GM18508 (cell line): Measurements from ENCODE around the gene NIPBL.
"Not testable (repeated sequence)": the region's sequence is repeated elsewhere in the genome, so short reads cannot be mapped to it uniquely, and the experiment has no call there.

Source experiments
- ATAC-seq: cut with Tn5 transposase; IDR thresholded peaks from one replicate; pipeline ENCODE4 v1.9.1; 2021; ENCODE audit warnings: moderate number of reproducible peaks; ENCODE audit not compliant: insufficient read depth, unreplicated experiment

Gene NIPBL, protein sequence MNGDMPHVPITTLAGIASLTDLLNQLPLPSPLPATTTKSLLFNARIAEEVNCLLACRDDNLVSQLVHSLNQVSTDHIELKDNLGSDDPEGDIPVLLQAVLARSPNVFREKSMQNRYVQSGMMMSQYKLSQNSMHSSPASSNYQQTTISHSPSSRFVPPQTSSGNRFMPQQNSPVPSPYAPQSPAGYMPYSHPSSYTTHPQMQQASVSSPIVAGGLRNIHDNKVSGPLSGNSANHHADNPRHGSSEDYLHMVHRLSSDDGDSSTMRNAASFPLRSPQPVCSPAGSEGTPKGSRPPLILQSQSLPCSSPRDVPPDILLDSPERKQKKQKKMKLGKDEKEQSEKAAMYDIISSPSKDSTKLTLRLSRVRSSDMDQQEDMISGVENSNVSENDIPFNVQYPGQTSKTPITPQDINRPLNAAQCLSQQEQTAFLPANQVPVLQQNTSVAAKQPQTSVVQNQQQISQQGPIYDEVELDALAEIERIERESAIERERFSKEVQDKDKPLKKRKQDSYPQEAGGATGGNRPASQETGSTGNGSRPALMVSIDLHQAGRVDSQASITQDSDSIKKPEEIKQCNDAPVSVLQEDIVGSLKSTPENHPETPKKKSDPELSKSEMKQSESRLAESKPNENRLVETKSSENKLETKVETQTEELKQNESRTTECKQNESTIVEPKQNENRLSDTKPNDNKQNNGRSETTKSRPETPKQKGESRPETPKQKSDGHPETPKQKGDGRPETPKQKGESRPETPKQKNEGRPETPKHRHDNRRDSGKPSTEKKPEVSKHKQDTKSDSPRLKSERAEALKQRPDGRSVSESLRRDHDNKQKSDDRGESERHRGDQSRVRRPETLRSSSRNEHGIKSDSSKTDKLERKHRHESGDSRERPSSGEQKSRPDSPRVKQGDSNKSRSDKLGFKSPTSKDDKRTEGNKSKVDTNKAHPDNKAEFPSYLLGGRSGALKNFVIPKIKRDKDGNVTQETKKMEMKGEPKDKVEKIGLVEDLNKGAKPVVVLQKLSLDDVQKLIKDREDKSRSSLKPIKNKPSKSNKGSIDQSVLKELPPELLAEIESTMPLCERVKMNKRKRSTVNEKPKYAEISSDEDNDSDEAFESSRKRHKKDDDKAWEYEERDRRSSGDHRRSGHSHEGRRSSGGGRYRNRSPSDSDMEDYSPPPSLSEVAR (N-terminal part only)

DNA sequence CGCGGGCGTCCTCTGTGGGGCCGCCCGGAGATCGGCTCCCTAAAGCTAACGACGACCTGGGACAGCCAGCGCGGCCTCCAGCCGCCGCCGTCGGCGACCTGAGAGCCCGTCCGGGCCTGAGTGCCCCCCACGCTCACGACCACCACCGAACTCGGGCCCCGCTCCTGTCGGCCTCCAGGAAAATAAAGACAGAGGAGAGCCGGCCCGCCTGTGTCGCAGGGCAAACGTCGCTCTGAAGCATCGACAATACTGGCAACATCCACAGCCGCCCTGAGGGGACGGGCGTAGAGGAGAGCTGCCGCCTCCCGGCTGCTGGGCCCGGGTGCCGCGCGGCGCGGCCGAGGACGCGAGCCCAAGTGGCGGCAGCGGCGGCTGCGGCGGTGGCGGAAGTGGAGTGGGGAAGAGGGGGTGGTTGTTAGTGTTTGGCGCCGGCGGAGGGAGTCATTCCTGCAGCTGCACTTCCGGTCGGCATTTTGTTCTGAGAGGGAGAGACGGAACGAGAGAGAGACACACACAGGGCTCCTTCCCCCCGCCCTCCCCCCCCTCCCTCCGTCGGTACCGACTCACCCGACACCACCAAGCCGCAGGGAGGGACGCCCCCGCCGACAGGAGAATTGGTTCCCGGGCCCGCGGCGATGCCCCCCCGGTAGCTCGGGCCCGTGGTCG, at the start of gene NIPBL:
NIPBL (plus strand) TSS at position 471 of the 666 bp plus-strand sequence. CDS start 76,928 bp downstream, outside the sequence.
- peak; percentile 32 for ATAC-seq

DNA sequence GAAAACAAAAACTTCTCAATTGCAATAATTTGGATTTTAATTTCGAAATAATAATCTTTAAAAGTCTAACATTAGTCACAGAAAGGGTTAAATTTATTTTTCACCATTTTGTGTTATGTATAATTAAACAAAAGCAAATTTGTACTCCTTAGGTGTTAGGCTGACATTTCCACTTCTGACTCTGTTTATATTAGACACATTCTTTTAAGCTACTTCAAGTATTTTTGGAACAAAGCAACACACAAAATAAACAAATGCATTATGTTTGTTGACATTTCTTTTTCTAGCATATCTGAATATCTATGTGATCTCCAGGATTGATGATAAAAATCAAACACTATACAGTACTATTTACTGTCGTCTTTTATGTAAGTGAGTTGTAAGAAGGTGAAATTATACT, 44.3 kb upstream of the NIPBL start:
- no peak for ATAC-seq

DNA sequence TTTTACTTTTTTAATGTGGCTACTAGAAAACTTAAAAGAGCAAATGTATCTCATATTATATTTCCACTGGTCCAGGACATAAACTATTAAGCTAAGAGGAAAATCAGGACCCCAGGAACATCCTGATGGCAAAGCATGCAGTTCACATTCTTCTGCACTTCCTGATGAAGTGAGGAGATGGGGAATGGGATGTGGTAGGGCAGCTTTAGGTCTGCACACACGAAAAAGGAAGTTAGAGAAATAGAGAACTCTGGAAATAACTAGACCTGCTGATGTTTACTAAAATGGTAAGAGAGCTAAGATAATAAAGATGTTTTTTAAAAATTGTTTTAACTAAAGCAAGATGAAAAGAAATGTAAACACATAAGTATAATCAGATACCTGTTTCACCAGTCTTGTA, 39.7 kb upstream of the NIPBL start:
- ATAC-seq: no peak

DNA sequence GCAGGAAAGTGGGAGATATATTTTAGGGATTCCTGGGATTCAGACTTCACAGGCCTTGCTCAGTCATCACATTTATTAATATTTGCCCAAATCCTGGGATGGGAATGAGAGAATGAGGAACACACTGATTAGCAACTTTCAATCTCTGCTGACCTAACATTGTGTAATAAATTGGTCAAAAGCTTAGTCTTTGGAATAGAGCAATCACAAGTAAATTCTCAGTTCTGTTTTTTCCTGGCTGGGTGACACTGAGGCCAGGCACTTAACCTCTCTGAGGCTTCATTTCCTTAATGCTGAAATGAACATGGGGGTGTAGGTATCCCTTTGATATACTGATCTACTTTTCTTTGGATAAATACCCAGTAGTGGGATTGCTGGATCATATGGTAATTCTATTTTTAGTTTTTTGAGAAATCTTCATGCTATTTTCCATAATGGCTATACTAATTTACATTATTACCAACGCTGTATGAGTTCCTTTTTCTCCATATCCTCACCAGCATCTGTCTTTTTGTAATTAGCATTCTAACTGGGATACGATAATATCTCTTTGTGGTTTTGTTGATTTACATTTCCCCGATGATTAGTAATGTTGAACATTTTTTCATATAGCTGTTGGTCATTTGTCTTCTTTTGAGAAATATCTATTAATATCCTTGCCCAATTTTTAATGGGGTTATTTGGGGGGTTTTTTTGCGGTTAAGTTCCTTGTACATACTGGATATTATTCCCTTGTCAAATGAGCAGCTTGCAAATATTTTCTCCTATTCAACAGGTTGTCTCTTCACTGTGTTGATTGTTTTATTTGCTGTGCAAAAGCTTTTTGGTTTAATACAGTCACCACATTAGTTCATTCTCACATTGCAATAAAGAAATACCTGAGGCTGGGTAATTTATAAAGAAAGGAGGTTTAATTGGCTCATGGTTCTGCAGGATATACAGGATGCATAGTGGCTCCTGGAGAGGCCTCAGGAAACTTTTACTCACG, 36.8 kb upstream of the NIPBL start:
- ATAC-seq: no peak

DNA sequence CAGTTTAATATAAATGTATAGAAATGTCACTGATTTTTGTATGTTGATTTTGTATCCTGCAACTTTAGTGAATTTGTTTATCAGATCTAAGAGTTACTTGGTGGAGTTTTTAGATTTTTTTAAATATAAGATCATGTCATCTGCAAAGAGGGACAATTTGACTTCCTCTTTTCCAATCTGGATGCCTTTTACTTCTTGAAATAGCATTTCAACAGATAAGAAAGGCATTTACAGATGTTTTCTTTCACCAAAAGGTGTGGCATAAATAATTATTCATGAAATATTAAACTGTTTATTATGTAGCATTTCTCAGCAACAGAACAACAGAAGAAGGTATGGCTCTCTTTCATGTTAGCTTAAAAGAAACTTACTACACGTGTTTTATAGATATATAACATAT, 34.9 kb upstream of the NIPBL start:
- ATAC-seq: no peak

DNA sequence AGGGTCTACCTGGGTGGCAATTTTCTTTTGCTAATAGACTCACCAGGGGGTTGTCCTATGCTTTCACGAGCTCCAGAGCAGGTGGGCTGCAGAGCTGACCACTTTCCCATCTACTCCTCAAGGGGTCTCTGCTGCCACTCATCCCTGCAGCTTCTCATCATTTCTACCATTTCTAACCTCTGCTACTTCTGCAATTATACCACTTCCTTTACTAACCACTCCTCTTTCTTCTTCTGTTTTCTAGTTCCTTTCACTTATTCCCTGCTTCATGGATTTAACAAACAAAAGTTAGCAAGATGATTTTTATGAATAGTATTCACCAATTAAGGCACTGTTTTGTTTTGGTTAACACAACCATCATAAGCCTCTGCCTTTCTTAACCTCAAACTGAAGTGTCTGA, 34.5 kb upstream of the NIPBL start:
- no peak for ATAC-seq

DNA sequence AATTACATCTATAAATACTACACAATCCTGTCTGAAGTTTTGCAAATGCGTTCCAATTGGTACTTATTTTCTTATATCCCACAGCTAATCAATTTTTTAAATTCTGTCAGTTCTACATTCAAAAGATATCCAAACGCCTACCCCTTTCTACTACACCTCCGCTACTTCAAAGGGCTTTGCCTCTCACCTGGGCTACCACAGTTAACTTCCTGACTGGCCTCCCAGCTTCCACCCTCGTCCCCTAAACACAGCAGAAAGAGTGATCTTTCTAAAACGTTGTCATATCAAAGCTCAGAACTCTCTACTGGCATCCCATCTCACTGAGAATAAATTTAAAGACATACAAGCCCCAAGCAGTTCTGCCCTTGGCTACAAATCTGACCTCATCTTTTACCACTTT, 32.3 kb upstream of the NIPBL start:
- ATAC-seq: no peak

DNA sequence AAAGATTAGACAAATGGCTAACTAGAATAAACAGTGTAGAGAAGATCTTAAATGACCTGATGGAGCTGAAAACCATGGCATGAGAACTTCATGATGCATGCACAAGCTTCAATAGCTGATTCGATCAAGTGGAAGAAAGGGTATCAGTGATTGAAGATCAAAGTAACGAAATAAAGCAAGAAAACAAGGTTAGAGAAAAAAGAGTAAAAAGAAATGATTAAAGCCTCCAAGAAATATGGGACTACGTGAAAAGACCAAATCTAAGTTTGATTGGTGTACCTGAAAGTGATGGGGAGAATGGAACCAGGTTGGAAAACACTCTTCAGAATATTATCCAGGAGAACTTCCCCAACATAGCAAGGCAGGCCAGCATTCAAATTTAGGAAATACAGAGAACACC, 28.0 kb upstream of the NIPBL start:
- not testable (repeated sequence) for ATAC-seq

DNA sequence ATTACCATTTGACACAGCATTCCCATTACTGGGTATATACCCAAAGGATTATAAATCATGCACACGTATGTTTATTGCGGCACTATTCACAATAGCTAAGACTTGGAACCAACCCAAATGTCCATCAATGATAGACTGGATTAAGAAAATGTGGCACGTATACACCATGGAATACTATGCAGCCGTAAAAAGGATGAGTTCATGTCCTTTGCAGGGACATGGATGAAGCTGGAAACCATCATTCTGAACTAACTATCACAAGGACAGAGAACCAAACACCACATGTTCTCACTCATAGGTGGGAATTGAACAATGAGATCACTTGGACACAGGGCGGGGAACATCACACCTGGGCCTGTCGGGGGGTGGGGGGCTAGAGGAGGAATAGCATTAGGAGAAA, 23.7 kb upstream of the NIPBL start:
- not testable (repeated sequence) for ATAC-seq

DNA sequence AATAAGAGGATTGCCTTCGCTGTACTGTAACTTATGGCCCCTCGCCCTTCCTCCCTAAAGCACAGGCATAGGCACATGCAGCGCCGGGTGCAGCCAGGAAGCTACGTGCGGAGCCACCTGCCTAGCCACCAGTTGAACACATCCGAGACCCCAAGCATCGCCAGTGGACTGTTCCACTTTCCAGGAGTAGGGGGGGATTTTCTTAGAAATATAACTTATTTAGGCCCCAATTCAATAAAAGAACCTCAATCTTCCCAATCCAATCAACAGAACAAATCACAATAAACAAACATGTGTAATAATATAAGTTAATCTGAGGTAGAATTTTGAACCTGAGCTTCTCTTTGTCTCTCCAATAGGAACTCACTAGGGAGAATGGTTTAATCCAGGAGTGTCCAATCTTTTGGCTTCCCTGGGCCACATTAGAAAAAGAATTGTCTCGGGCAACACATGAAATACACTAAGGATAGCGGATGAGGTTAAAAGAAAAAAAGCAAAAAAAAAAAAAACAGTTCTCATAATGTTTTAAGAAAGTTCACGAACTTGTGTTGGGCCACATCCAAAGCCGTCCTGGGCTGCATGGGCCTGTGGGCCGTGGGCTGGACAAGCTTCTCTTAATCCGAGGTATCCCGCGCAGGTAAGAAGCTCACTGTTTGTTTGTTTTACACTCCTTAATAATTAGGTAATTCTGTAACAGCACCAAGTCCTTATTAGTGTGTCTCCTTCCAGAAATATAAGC, 22.0 kb upstream of the NIPBL start:
- no peak for ATAC-seq

DNA sequence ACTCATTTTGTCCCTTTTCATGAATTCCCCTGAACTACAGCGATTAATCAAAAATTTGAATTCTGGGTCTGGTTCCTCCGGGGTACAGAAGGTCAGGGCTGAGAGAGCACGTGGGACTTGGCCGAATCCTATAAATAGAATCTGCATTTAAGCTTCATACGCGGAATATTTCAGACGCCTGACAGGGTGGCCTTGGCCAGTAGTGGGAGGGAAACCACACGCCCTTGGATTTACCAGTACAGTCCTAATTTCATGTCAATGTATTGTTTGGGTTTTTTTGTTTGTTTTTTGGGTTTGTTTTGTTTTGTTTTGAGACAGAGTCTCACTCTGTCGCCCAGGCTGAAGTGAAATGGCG, 21.5 kb upstream of the NIPBL start:
- no peak for ATAC-seq

DNA sequence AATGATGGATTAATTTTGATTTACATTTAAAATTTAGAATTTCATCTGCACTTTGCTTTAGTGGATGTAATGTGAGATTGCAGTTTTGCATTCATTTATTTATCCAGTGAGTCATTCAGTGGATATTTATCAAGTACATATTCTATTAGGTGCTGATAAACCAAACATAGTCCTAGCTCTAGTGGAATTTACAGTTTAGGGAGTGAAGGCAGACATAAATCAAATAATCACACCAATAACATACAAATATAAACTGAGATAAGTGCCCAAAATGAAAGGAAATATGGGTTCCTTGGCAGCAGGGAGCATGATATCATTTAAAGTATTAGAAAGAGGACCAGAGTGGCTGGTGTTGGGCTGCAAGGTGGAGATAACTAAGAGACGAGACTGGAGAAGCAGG, 14.7 kb upstream of the NIPBL start:
- no peak for ATAC-seq

DNA sequence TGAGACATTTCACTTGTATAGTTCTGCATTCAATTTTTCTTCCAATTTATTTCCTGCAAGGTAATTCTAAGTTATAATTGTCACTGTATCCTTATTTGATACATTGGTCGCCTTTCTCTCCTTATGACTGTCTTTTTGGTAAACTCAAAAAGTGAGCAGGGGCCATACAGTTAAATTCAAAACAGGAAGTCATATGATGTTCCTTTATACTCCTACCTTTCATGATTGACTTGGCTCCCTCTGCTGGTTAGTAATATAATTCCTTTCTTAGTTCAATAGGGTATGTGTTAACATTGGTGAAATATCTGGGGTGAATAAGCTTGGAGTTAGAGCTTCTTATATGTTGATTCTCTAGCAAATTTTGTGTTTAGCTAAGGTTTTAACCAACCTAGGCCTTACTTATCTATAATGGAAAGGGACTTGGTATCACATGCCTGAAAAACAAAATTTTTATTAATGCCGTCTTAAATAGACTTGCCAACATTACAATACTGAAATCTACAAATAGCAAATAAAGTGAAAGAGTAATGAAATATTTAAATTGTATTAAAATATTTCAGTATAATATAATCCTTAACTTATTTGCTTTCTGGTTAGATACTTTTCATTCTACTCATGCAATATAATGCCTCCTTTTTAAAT, 6.0 kb upstream of the NIPBL start:
- peak; percentile 75 for ATAC-seq

DNA sequence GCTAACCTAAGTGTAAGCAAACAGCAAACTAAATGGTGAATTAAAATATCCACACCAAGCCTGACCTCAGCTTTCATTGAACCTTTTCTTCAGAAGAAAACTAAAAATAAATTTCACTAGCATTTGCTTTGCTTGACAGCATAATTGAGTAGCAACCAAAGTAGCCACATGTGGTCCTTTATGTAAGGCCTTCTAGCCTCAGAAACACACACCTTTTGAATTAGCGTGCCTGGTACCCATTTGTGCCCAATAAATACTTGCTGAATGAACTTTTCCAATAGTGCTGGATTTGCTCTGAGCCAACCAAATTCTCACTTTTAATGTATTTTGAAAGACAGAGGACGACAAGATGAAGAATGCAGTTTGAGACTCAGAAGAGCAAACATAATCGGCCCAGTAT, 2.1 kb upstream of the NIPBL start:
- no peak for ATAC-seq

DNA sequence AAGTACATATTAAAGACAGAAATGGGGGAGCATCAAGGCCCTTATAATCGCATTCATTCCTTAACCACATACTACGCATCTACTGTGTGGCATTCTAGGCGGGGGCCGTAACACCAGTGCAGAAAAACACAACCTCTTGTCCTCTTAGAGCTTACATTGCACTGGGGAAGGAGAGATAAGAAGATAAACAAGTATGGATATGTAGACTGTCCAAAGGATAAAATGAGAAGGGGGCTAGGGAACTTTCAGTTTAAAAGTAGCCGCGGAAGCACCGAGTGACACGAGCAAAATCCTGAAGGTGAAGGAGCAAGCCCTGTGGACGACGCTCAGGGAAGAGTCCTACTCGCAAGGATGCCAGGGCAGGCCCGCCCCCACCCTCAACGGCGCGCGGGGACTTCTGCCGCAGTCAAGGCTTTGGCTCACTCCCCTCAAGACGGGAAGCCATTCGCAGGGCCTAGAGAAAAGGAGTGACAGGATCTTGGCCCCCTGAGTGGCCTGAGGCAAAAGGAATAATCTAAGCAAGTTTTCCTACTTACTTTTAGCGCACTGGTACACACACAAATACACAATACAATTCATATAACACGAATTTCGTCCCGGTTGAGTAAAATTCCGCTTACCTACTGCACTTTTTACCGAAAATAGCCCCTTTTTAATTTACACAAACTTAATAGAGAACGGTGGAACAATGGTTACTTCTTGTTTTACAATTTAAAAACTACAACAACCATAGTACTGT, 1.3 kb upstream of the NIPBL start:
- no peak for ATAC-seq

DNA sequence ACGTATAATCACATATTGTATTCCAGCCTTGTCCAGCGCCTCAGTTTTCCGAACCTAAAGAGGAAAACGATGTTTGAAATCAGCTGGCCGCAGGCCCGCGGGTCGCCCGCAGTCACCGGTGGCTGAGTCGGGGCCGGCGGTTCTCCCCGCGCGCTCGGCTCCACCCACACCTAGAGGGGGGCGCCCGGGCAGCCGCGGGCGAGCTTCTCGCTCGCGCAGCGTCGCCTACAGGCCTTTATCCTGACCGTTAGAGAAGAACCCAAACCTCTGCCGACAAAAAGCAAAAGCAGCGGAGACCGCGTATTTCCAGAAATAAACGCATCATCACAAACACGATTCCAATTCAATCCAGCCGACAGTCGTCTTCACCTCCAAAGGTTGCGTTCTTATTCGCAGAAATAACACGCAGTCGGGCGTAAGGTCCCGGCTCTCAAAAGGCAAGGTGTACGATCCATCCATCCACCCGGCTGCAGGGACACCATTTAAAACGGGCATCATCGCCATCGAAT, 725 bp upstream of the NIPBL start:
- ATAC-seq: peak; percentile 36

DNA sequence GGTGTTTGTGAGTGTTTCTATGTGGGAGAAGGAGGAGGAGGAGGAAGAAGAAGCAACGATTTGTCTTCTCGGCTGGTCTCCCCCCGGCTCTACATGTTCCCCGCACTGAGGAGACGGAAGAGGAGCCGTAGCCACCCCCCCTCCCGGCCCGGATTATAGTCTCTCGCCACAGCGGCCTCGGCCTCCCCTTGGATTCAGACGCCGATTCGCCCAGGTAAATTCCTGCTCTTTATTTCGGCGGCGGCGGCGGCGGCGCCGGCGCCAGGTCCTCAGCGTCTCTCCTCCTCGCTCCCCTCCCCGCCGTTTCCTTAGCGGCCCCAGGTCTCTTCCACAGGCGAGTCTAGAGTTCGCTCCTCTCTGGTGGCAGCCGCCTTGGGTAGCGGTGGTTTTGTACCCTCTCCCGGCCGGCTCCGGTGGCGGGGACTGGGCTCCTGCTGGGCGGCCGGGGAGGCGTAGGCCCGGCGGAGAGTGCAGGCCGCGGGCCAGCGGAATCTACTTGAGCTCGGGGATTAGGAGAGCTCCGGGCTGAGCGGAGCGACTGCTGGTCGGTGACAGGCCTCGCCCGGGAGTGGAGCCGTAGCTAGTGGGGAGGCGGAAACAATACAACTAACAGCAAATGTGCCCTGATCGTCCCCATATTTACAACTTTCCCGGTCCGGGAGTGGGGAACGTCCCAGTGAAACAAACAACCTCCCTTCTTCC, 547 bp downstream of the NIPBL start:
- no peak for ATAC-seq
